ENCODE measurements around the gene ATG10.
"Not testable (repeated sequence)": the region's sequence is repeated elsewhere in the genome, so short reads cannot be mapped to it uniquely, and the experiment has no call there.

Gene ATG10

GRCh38 chr5:82009869-82010268, 38.0 kb downstream of the ATG10 start:
- not testable (repeated sequence) for H3K9ac ChIP-seq (ENCODE audit: low read depth in 1 of 2, low read length in 2 of 2); H3K27me3 ChIP-seq (ENCODE audit: control insufficient read depth in 2 of 2, insufficient read depth in 2 of 2, low read length in 2 of 2); H3K9me3 ChIP-seq (ENCODE audit: control insufficient read depth in 2 of 2, low read length in 2 of 2); H3K36me3 ChIP-seq (ENCODE audit: control insufficient read depth in 2 of 2, insufficient read depth in 2 of 2, low read length in 2 of 2); H3K4me3 ChIP-seq (ENCODE audit: low read length in 2 of 2); H3K27ac ChIP-seq (ENCODE audit: low read depth in 2 of 2, low read length in 2 of 2); H3K4me1 ChIP-seq (ENCODE audit: control insufficient read depth in 2 of 2, insufficient read depth in 2 of 2, low read length in 2 of 2)

- Histone ChIP-seq H3K27me3 (ENCODE audit: control insufficient read depth in 2 of 2, insufficient read depth in 2 of 2, low read length in 2 of 2) (no peaks in the 10 kb centered on the region), H3K36me3 (ENCODE audit: control insufficient read depth in 2 of 2, insufficient read depth in 2 of 2, low read length in 2 of 2) (no peaks in the 10 kb centered on the region), H3K9ac (ENCODE audit: low read depth in 1 of 2, low read length in 2 of 2) (no peak overlapping the region), H3K4me3 (ENCODE audit: low read length in 2 of 2) (no peak overlapping the region), H3K4me1 (ENCODE audit: control insufficient read depth in 2 of 2, insufficient read depth in 2 of 2, low read length in 2 of 2) (no peaks in the 10 kb centered on the region), H3K9me3 (ENCODE audit: control insufficient read depth in 2 of 2, low read length in 2 of 2) (no peaks in the 10 kb centered on the region), H3K27ac (ENCODE audit: low read depth in 2 of 2, low read length in 2 of 2) (no peak overlapping the region)
These were observed 38.9 kb downstream of the ATG10 start for GRCh38 chr5:82010696-82011095.

DNA sequence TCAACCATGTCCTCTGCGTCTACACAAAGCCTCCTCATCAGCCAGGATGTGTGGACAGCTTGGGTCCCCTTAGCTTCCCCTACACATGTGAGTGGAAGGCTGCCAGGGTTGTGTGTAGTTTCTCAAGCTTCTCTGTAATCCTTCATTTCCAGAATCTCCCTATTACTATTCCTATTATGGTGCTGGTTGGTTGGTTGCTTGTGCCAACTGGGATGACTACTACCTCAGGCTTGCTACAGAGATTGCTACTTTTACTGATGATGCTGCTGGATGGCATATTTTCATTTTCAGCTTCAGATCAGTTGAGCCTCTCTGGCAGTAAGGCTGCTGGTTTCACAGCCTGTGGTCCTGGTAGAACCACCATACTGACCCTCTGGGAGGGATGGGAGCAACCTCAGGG, 39.9 kb downstream of the ATG10 start:
- H3K9me3 ChIP-seq (ENCODE audit: control insufficient read depth in 2 of 2, low read length in 2 of 2) = no peaks in the 10 kb centered on the region
- no peaks in the 10 kb centered on the region for H3K27me3 ChIP-seq (ENCODE audit: control insufficient read depth in 2 of 2, insufficient read depth in 2 of 2, low read length in 2 of 2)
- no peak overlapping the region for H3K4me3 ChIP-seq (ENCODE audit: low read length in 2 of 2)
- no peaks in the 10 kb centered on the region for H3K36me3 ChIP-seq (ENCODE audit: control insufficient read depth in 2 of 2, insufficient read depth in 2 of 2, low read length in 2 of 2)
- H3K27ac ChIP-seq (ENCODE audit: low read depth in 2 of 2, low read length in 2 of 2) = no peak overlapping the region
- no peaks in the 10 kb centered on the region for H3K4me1 ChIP-seq (ENCODE audit: control insufficient read depth in 2 of 2, insufficient read depth in 2 of 2, low read length in 2 of 2)
- H3K9ac ChIP-seq (ENCODE audit: low read depth in 1 of 2, low read length in 2 of 2) = no peak overlapping the region

GRCh38 chr5:82014644-82015043, 42.8 kb downstream of the ATG10 start:
- H3K4me1 ChIP-seq (ENCODE audit: control insufficient read depth in 2 of 2, insufficient read depth in 2 of 2, low read length in 2 of 2); H3K36me3 ChIP-seq (ENCODE audit: control insufficient read depth in 2 of 2, insufficient read depth in 2 of 2, low read length in 2 of 2); H3K9me3 ChIP-seq (ENCODE audit: control insufficient read depth in 2 of 2, low read length in 2 of 2); H3K27me3 ChIP-seq (ENCODE audit: control insufficient read depth in 2 of 2, insufficient read depth in 2 of 2, low read length in 2 of 2); H3K27ac ChIP-seq (ENCODE audit: low read depth in 2 of 2, low read length in 2 of 2); H3K4me3 ChIP-seq (ENCODE audit: low read length in 2 of 2); H3K9ac ChIP-seq (ENCODE audit: low read depth in 1 of 2, low read length in 2 of 2): not testable (repeated sequence)

GRCh38 chr5:82018462-82018861, 46.6 kb downstream of the ATG10 start:
- Histone ChIP-seq H3K36me3 (ENCODE audit: control insufficient read depth in 2 of 2, insufficient read depth in 2 of 2, low read length in 2 of 2) (no peaks in the 10 kb centered on the region), H3K27me3 (ENCODE audit: control insufficient read depth in 2 of 2, insufficient read depth in 2 of 2, low read length in 2 of 2) (no peaks in the 10 kb centered on the region), H3K27ac (ENCODE audit: low read depth in 2 of 2, low read length in 2 of 2) (no peak overlapping the region), H3K4me3 (ENCODE audit: low read length in 2 of 2) (no peak overlapping the region), H3K9ac (ENCODE audit: low read depth in 1 of 2, low read length in 2 of 2) (no peak overlapping the region), H3K9me3 (ENCODE audit: control insufficient read depth in 2 of 2, low read length in 2 of 2) (no peaks in the 10 kb centered on the region), H3K4me1 (ENCODE audit: control insufficient read depth in 2 of 2, insufficient read depth in 2 of 2, low read length in 2 of 2) (peaks cover 0 to 2% of the 10 kb centered on the region in 2 donors)

DNA sequence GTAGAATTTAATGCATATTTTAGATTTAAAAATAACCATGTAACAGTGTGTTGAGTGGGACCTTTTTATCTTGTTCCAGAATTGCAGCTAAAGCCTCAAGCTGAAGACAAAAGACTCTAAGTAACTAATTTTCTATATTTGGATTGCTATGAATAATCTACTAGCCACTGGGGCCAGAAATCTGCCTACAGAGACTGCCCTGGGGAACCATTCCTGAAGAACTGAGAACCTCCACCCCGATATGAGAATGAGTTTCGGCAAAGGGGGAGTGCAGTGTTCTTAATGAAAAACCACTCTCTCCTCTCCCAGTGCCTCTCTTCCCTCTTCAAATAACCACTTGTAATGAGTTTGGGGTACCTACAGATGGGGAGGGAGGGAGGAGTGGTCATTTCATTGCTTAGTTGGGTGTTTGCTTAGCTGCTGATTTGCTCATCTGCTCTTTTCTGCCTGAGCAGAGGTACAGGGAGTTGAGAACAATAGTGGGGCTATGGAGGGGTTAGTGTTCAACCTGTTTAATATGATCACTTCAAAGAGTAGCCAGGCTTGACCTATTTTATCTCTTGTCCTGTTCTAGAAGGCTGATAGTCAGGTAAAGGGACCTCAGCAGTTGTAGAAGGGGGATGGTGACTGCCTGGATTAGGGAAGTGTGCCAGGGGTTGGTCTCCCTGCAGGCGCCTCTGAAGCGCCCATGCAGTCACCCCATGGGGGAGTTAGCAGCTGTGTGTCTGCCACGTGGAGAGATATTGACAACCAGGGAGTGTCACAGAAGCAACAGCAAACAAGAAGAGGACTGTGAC, 47.7 kb downstream of the ATG10 start:
- Histone ChIP-seq H3K27me3 (ENCODE audit: control insufficient read depth in 2 of 2, insufficient read depth in 2 of 2, low read length in 2 of 2) (no peaks in the 10 kb centered on the region), H3K27ac (ENCODE audit: low read depth in 2 of 2, low read length in 2 of 2) (no peak overlapping the region), H3K9me3 (ENCODE audit: control insufficient read depth in 2 of 2, low read length in 2 of 2) (no peaks in the 10 kb centered on the region), H3K4me3 (ENCODE audit: low read length in 2 of 2) (no peak overlapping the region), H3K36me3 (ENCODE audit: control insufficient read depth in 2 of 2, insufficient read depth in 2 of 2, low read length in 2 of 2) (no peaks in the 10 kb centered on the region), H3K4me1 (ENCODE audit: control insufficient read depth in 2 of 2, insufficient read depth in 2 of 2, low read length in 2 of 2) (peaks cover 0 to 2% of the 10 kb centered on the region in 2 donors), H3K9ac (ENCODE audit: low read depth in 1 of 2, low read length in 2 of 2) (no peak overlapping the region)

GRCh38 chr5:82022499-82022898, 50.7 kb downstream of the ATG10 start:
- Histone ChIP-seq H3K9ac (ENCODE audit: low read depth in 1 of 2, low read length in 2 of 2) (no peak overlapping the region), H3K36me3 (ENCODE audit: control insufficient read depth in 2 of 2, insufficient read depth in 2 of 2, low read length in 2 of 2) (no peaks in the 10 kb centered on the region), H3K4me1 (ENCODE audit: control insufficient read depth in 2 of 2, insufficient read depth in 2 of 2, low read length in 2 of 2) (peaks cover 0 to 2% of the 10 kb centered on the region in 2 donors), H3K27me3 (ENCODE audit: control insufficient read depth in 2 of 2, insufficient read depth in 2 of 2, low read length in 2 of 2) (no peaks in the 10 kb centered on the region), H3K9me3 (ENCODE audit: control insufficient read depth in 2 of 2, low read length in 2 of 2) (no peaks in the 10 kb centered on the region), H3K4me3 (ENCODE audit: low read length in 2 of 2) (no peak overlapping the region), H3K27ac (ENCODE audit: low read depth in 2 of 2, low read length in 2 of 2) (no peak overlapping the region)

DNA sequence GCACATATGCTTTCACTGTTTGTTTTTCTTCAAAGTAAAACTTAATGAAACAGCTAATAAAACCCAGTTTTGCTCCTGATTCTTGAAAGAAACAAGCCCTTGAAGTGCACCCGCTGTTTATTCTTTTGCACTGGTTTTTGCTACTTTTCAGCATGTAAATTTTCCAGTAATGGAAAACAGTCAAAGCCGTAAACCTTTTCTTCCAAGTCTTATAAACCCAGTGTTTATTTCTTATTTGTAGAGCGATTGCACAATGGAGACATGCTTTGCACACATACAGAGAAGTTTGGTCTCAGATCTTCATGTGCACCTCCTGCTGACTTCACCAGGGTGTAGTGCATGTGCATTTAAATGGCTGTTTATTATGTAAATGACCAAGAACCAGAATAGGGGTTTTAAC, 51.8 kb downstream of the ATG10 start:
- no peaks in the 10 kb centered on the region for H3K36me3 ChIP-seq (ENCODE audit: control insufficient read depth in 2 of 2, insufficient read depth in 2 of 2, low read length in 2 of 2)

DNA sequence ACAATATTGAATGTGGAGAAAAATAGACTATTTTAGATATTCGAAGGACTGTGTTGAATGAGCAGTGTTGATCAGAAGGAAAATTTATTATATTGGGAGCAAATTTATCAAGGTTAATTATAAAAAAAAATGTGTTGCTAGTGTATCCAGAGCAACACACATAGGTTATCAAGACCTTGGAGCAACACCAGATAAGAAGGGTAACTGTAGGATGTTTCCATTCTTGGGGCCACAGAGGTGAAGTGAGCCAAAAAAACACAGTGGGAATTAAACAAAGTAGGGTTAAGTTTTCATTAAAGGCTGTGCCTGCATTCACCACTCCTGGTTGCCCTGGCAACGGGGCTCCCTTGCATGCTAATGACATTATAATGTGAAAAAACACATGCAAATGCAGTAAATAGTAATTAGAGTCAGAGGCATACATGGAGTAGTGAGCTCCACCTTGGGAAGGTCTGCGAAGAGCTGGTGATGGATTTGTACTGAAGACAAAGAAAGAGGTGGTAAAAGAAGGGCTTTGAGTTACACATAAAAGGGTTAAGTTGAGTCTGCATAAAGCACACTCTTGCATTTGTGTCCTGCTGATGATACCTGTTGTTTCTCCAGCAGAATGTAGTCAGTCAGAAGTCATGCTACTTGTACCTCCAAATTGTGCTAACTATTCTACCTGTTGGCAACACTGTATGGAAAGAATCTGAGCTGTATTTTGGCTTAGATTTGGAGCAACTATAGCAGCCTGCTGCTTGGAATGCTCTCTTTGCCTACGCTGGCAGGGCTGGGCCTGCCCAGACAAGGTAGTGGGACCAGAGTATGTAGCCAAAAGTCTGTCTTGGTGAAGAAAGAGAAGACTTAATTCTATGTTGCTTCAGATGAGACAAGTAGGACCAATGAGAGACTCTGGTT, 59.6 kb downstream of the ATG10 start:
- no peaks in the 10 kb centered on the region for H3K27me3 ChIP-seq (ENCODE audit: control insufficient read depth in 2 of 2, insufficient read depth in 2 of 2, low read length in 2 of 2)
- H3K4me1 ChIP-seq (ENCODE audit: control insufficient read depth in 2 of 2, insufficient read depth in 2 of 2, low read length in 2 of 2) = no peaks in the 10 kb centered on the region
- no peak overlapping the region for H3K9ac ChIP-seq (ENCODE audit: low read depth in 1 of 2, low read length in 2 of 2)
- H3K9me3 ChIP-seq (ENCODE audit: control insufficient read depth in 2 of 2, low read length in 2 of 2) = no peaks in the 10 kb centered on the region
- no peak overlapping the region for H3K4me3 ChIP-seq (ENCODE audit: low read length in 2 of 2)
- H3K27ac ChIP-seq (ENCODE audit: low read depth in 2 of 2, low read length in 2 of 2) = no peak overlapping the region
- H3K36me3 ChIP-seq (ENCODE audit: control insufficient read depth in 2 of 2, insufficient read depth in 2 of 2, low read length in 2 of 2) = no peaks in the 10 kb centered on the region

More for the DNA sequence above, 51.8 kb downstream of the ATG10 start:
- Histone ChIP-seq H3K4me3 (ENCODE audit: low read length in 2 of 2) (no peak overlapping the region), H3K4me1 (ENCODE audit: control insufficient read depth in 2 of 2, insufficient read depth in 2 of 2, low read length in 2 of 2) (no peaks in the 10 kb centered on the region), H3K27ac (ENCODE audit: low read depth in 2 of 2, low read length in 2 of 2) (no peak overlapping the region), H3K9ac (ENCODE audit: low read depth in 1 of 2, low read length in 2 of 2) (no peak overlapping the region), H3K9me3 (ENCODE audit: control insufficient read depth in 2 of 2, low read length in 2 of 2) (no peaks in the 10 kb centered on the region), H3K27me3 (ENCODE audit: control insufficient read depth in 2 of 2, insufficient read depth in 2 of 2, low read length in 2 of 2) (no peaks in the 10 kb centered on the region)

GRCh38 chr5:82042894-82043293, 71.1 kb downstream of the ATG10 start:
- H3K4me1 ChIP-seq (ENCODE audit: control insufficient read depth in 2 of 2, insufficient read depth in 2 of 2, low read length in 2 of 2); H3K27ac ChIP-seq (ENCODE audit: low read depth in 2 of 2, low read length in 2 of 2); H3K4me3 ChIP-seq (ENCODE audit: low read length in 2 of 2); H3K36me3 ChIP-seq (ENCODE audit: control insufficient read depth in 2 of 2, insufficient read depth in 2 of 2, low read length in 2 of 2); H3K27me3 ChIP-seq (ENCODE audit: control insufficient read depth in 2 of 2, insufficient read depth in 2 of 2, low read length in 2 of 2); H3K9ac ChIP-seq (ENCODE audit: low read depth in 1 of 2, low read length in 2 of 2); H3K9me3 ChIP-seq (ENCODE audit: control insufficient read depth in 2 of 2, low read length in 2 of 2): not testable (repeated sequence)

Measured in mucosa of rectum (tissue), 2 donors.